Measurements from ENCODE around the gene CHAT. TPM values are rescaled to one million over a fixed set of nuclear protein-coding genes. Genes with fewer than 3 reads are reported as not detected.

Gene CHAT
- total RNA-seq, 2 experiments from 2014 or later, result not detected

GRCh38 chr10:49691588-49691987, 77.8 kb downstream of the CHAT start:
- no peak overlapping the region for H3K4me2 ChIP-seq (ENCODE audit: low read length)
- no peak overlapping the region for H2AFZ ChIP-seq (ENCODE audit: low read length)
- H3K4me3 ChIP-seq (ENCODE audit: low read depth, low read length, poor library complexity, severe bottlenecking), result no peak overlapping the region
- no peaks in the 10 kb centered on the region for H3K79me2 ChIP-seq (ENCODE audit: insufficient read depth, low read depth, low read length)
- ChIA-PET CTCF (ENCODE audit: unreplicated experiment) (no interaction called here), POLR2A (no interaction called here)
- TF ChIP-seq CTCF (conservative IDR thresholded peaks at IDR 0.05; ENCODE audit: low read length) (no peak), EZH2phosphoT487 (IDR thresholded peaks at IDR 0.05; ENCODE audit: borderline replicate concordance, low read depth, low read length) (no peak)
- no peaks in the 10 kb centered on the region for H3K9me2 ChIP-seq (ENCODE audit: insufficient read depth, low read length)
- no peaks in the 10 kb centered on the region for H3K4me1 ChIP-seq (ENCODE audit: insufficient read depth, low read length, poor library complexity, severe bottlenecking)
- H4K20me1 ChIP-seq (ENCODE audit: insufficient read depth, low read length), result no peaks in the 10 kb centered on the region
- no peaks in the 10 kb centered on the region for H3K36me3 ChIP-seq (ENCODE audit: insufficient read depth, low read length)
- no TSS peak for BruUV-seq (replicated peaks)
- no peak for DNase-seq (ENCODE audit: low spot score)
- intact Hi-C loops (cut with micrococcal nuclease; ENCODE audit: unreplicated experiment), result no loop called here
- H3K9me3 ChIP-seq (ENCODE audit: low read length), result no peaks in the 10 kb centered on the region
- H3K27ac ChIP-seq (ENCODE audit: low read depth, low read length, poor library complexity, severe bottlenecking), result no peak overlapping the region

- Histone ChIP-seq H3K4me2 (ENCODE audit: low read length) (no peak overlapping the region), H4K20me1 (ENCODE audit: insufficient read depth, low read length) (no peaks in the 10 kb centered on the region), H3K79me2 (ENCODE audit: insufficient read depth, low read depth, low read length) (no peaks in the 10 kb centered on the region), H3K4me1 (ENCODE audit: insufficient read depth, low read length, poor library complexity, severe bottlenecking) (no peaks in the 10 kb centered on the region), H3K4me3 (ENCODE audit: low read depth, low read length, poor library complexity, severe bottlenecking) (no peak overlapping the region), H3K9me2 (ENCODE audit: insufficient read depth, low read length) (no peaks in the 10 kb centered on the region), H2AFZ (ENCODE audit: low read length) (no peak overlapping the region), H3K9me3 (ENCODE audit: low read length) (no peaks in the 10 kb centered on the region), H3K27ac (ENCODE audit: low read depth, low read length, poor library complexity, severe bottlenecking) (no peak overlapping the region), H3K36me3 (ENCODE audit: insufficient read depth, low read length) (no peaks in the 10 kb centered on the region)
- intact Hi-C loops (cut with micrococcal nuclease; ENCODE audit: unreplicated experiment), result no loop called here
- ChIA-PET CTCF (ENCODE audit: unreplicated experiment) (no interaction called here), POLR2A (interaction anchor here (0.7 kb wide), 1 partner anchor 8 kb away, joined by 3 read pairs; no protein-coding TSS in a partner anchor)
- no peak for TF ChIP-seq CTCF (conservative IDR thresholded peaks at IDR 0.05; ENCODE audit: low read length)
- no peak for TF ChIP-seq EZH2phosphoT487 (IDR thresholded peaks at IDR 0.05; ENCODE audit: borderline replicate concordance, low read depth, low read length)
- no TSS peak for BruUV-seq (replicated peaks)
- DNase-seq (ENCODE audit: low spot score), result no peak
Observed at GRCh38 chr10:49694466-49694865, 80.6 kb downstream of the CHAT start.

- Histone ChIP-seq H4K20me1 (ENCODE audit: insufficient read depth, low read length) (no peaks in the 10 kb centered on the region), H3K4me1 (ENCODE audit: insufficient read depth, low read length, poor library complexity, severe bottlenecking) (no peaks in the 10 kb centered on the region), H3K9me3 (ENCODE audit: low read length) (no peaks in the 10 kb centered on the region), H3K4me2 (ENCODE audit: low read length) (no peak overlapping the region), H3K4me3 (ENCODE audit: low read depth, low read length, poor library complexity, severe bottlenecking) (no peak overlapping the region), H2AFZ (ENCODE audit: low read length) (no peak overlapping the region), H3K9me2 (ENCODE audit: insufficient read depth, low read length) (no peaks in the 10 kb centered on the region), H3K27ac (ENCODE audit: low read depth, low read length, poor library complexity, severe bottlenecking) (no peak overlapping the region), H3K79me2 (ENCODE audit: insufficient read depth, low read depth, low read length) (no peaks in the 10 kb centered on the region), H3K36me3 (ENCODE audit: insufficient read depth, low read length) (no peaks in the 10 kb centered on the region)
- no peak for DNase-seq (ENCODE audit: low spot score)
- intact Hi-C loops (cut with micrococcal nuclease; ENCODE audit: unreplicated experiment), result no loop called here
- no peak for TF ChIP-seq CTCF (conservative IDR thresholded peaks at IDR 0.05; ENCODE audit: low read length)
- TF ChIP-seq EZH2phosphoT487 (IDR thresholded peaks at IDR 0.05; ENCODE audit: borderline replicate concordance, low read depth, low read length), result no peak
- POLR2A ChIA-PET, result no interaction called here
- no TSS peak for BruUV-seq (replicated peaks)
- CTCF ChIA-PET (ENCODE audit: unreplicated experiment), result no interaction called here
Observed at GRCh38 chr10:49696311-49696710, 82.5 kb downstream of the CHAT start.

Measured in OCI-LY7 (cell line).